Lower leg skin (tissue), 4 donors: Measurements from ENCODE around the gene ERG. TPM values are rescaled to one million over a fixed set of nuclear protein-coding genes. Genes with fewer than 3 reads are reported as not detected.

Experiments used
- DNase-seq, 2 donors: peaks; one replicate each; pipeline ENCODE4 v3.0.0-alpha.2; 2019; ENCODE audit warnings: low spot score in 2 of 2
- H3K4me3 ChIP-seq: fragments of 200-600 bp; sonication (generic); 2 replicates; pipeline ENCODE4 v1.5.1; 2017; ENCODE audit warnings: mild to moderate bottlenecking, low read depth; ENCODE audit not compliant: poor library complexity, severe bottlenecking
- CTCF ChIP-seq, 3 donors: fragments of 450-650 bp; IDR thresholded peaks; one replicate each; pipeline ENCODE4 v1.5.1; 2016; ENCODE audit warnings: antibody characterized with exemption in 3 of 3, mild to moderate bottlenecking in 3 of 3, moderate library complexity in 2 of 3
- POLR2A ChIP-seq, 2 donors: fragments of 450-650 bp; IDR thresholded peaks; one replicate each; pipeline ENCODE4 v1.6.1; 2016 to 2017; ENCODE audit warnings: antibody characterized with exemption in 2 of 2, mild to moderate bottlenecking in 1 of 2, moderate library complexity in 1 of 2
- WGBS, 2 donors: methylation state at CpG; one replicate each; pipeline ENCODE4 v1.1.5; 2018; 5-methylcytosine and 5-hydroxymethylcytosine counted together
- intact Hi-C: fragments of 100-400 bp; cut with DNase I; formaldehyde crosslinking; loops from one replicate; pipeline ENCODE4 v1.15.0; 2023; ENCODE audit warnings: low total_unique reads
- total RNA-seq, 4 donors: library from RNA; depleted of rRNA; stranded (reverse); fragments of >200 nt; gene quantifications; one replicate each; pipeline ENCODE4 v1.1.0, GENCODE V29; 2016

ERG gene
- total RNA-seq, 4 donors from 2014 or later = 3.5 to 12.5 (median 6.6) TPM

DNA sequence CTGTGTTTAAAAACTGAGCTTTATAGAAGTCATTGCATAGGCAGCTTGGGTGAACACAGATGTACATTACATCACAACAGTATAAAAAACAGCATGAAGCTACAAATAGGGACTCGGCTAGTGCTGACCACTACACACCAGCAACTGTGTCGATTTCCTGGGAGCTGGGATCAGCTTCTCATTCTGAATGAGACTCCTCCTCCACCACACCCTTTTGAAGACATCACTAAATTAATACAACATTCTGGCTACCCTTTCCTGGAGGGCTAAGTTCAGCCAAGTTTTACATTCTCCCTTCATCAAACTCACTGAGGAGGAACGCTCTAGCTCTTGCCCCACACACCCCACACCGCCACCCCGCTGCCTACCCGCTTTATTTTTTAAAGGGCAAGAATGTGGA lies 102.7 kb downstream of the ERG start:
- TF ChIP-seq CTCF (IDR thresholded peaks at IDR 0.05) = no peak
- no peak for TF ChIP-seq POLR2A (IDR thresholded peaks at IDR 0.05)
- intact Hi-C loops = no loop called here
- H3K4me3 ChIP-seq = no peak overlapping the region
- DNase-seq = no peak
- 61 to 66% methylated on average over 6 of the region's 6 CpGs for WGBS, 2 donors

DNA sequence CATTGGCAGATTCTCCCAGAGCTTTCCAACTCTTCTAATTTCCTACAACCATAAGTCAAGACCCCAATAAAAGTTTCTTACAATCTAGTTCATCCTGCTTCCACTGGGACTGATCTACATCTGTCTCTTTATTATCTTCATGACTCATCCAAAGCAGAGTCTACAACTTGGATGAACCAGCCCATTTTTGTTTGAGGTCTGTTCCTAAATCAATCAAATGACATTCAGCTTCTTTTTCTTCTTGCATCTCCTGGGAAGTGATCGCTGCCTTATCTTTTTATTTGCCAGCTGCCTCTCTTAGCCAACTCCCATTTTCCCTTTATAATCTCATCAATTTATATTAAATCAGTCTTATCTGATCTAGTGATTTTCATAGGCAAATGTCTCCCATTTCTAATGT lies 105.6 kb downstream of the ERG start:
- TF ChIP-seq CTCF (IDR thresholded peaks at IDR 0.05) (no peak), POLR2A (IDR thresholded peaks at IDR 0.05) (no peak)
- intact Hi-C loops = no loop called here
- DNase-seq = no peak
- 34 to 35% methylated on average over 1 of the region's 1 CpG for WGBS, 2 donors
- no peak overlapping the region for H3K4me3 ChIP-seq

- intact Hi-C loops = no loop called here
- TF ChIP-seq POLR2A (IDR thresholded peaks at IDR 0.05) (no peak), CTCF (IDR thresholded peaks at IDR 0.05) (no peak)
- DNase-seq = no peak
- no peak overlapping the region for H3K4me3 ChIP-seq
- 46 to 47% methylated on average over 5 of the region's 5 CpGs for WGBS, 2 donors
Measured at GRCh38 chr21:38389896-38390295, 108.4 kb downstream of the ERG start.

DNA sequence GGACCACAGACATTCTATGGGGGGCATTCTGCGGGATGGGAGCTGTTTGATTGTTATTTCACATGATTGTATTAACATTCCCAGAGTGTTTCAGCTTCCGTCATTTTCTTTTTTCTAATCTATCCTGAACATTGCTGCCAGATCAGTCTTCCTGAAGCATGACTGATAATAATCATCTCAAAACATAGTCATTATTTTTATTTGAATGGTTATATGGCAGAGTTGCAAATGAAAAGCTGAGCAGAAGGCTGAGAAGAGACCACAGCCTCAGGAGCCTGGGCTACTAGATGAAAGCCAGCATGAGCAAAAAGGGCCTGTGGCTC lies 109.0 kb downstream of the ERG start:
- intact Hi-C loops = no loop called here
- H3K4me3 ChIP-seq = no peak overlapping the region
- TF ChIP-seq POLR2A (IDR thresholded peaks at IDR 0.05) (no peak), CTCF (IDR thresholded peaks at IDR 0.05) (no peak)
- no peak for DNase-seq
- WGBS, 2 donors = 78 to 89% methylated on average over 2 of the region's 2 CpGs

DNA sequence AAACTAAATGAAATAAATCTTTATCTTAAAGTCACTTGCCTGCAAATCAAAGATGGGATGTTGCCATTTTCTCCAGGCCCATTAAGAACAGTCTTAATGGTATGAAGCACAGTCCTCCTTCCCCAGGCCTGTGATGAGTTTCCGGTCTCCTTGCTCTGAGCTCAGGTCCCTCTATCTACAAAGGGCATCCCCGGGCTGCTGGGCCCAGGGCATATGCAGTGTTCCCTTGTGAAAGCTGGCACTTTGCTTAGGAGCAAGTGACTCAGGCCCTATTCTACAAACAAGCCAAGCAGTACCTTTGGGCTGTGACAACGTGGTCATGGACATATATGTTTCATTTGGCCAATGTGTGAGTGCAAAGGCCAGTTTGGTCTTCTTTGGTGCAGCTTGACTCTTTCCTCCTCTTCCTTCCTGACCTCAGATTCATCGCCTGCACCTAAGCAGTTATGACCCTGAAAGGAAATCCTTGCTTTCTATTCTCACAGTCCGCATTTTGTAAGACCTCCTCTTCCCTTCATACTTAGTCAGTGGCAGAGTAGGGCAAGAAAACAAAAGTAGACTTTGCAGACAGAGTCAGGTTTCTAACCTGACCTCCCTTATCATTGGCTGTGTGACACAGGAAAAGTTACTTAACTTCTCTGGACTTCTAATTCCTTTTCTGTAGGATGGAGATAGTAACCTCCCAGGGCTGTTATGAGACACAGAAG lies 109.5 kb downstream of the ERG start:
- 63 to 75% methylated on average over 5 of the region's 5 CpGs for WGBS, 2 donors
- no peak overlapping the region for H3K4me3 ChIP-seq
- intact Hi-C loops = no loop called here
- TF ChIP-seq CTCF (IDR thresholded peaks at IDR 0.05) = no peak
- TF ChIP-seq POLR2A (IDR thresholded peaks at IDR 0.05) = no peak
- DNase-seq = no peak

DNA sequence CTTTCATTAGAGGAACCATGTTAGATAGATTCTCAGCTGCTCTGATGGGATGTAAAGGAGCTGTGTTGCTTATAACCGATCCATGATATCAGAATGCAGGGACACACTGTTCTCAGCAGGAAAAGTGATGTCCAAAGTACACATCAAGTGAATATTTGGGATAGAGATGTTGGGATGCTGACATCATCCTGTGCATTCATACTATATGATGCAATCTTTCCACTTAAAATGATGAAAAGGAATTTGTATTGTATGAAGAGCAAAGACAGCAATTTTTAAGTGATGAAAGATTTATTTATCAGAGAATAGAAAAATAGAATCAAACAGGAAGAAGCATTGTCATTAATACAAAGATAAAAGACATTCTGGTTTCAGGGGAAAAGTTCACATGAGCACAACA lies 110.1 kb downstream of the ERG start:
- no peak for TF ChIP-seq CTCF (IDR thresholded peaks at IDR 0.05)
- TF ChIP-seq POLR2A (IDR thresholded peaks at IDR 0.05) = no peak
- intact Hi-C loops = no loop called here
- 80 to 81% methylated on average over 1 of the region's 1 CpG for WGBS, 2 donors
- H3K4me3 ChIP-seq = no peak overlapping the region
- no peak for DNase-seq
